PFSK-1 (cell line): Measurements from ENCODE around the gene TSKS.

Experiments
- FOXP2 ChIP-seq: optimal IDR thresholded peaks from 2 replicates; pipeline ENCODE3; 2011; ENCODE audit warnings: borderline replicate concordance, control low read depth, inconsistent platforms; ENCODE audit not compliant: insufficient read depth; ENCODE audit errors: extremely low read length, extremely low read depth
- POLR2AphosphoS5 ChIP-seq: IDR thresholded peaks from 2 replicates; pipeline ENCODE4 v1.6.1; 2012; ENCODE audit warnings: low read depth, mild to moderate bottlenecking, control low read depth, low read length, moderate library complexity
- REST ChIP-seq, 2 experiments: IDR thresholded peaks; 2 replicates each; pipeline versions ENCODE4 v1.6.1 to v1.8.0; 2011 to 2012; ENCODE audit warnings: low read depth in 2 of 2, low read length in 2 of 2, control low read depth in 1 of 2, inconsistent platforms in 1 of 2, mild to moderate bottlenecking in 1 of 2, moderate library complexity in 1 of 2; ENCODE audit not compliant: insufficient read depth in 1 of 2
- SIN3A ChIP-seq: IDR thresholded peaks from 2 replicates; pipeline ENCODE4 v1.6.1; 2012; ENCODE audit warnings: mild to moderate bottlenecking, low read length, moderate library complexity, borderline replicate concordance; ENCODE audit not compliant: insufficient read depth
- TAF1 ChIP-seq: IDR thresholded peaks from 2 replicates; pipeline ENCODE4 v1.6.1; 2012; ENCODE audit warnings: low read length, control low read depth, borderline replicate concordance; ENCODE audit not compliant: insufficient read depth

TSKS gene

GRCh38 chr19:49798574-49798973 lies 35.5 kb upstream of the TSKS start:
- TF ChIP-seq REST (IDR thresholded peaks at IDR 0.05; ENCODE audit: insufficient read depth in 1 of 2, low read depth in 2 of 2, low read length in 2 of 2): no peak

GRCh38 chr19:49795615-49796014 lies 32.5 kb upstream of the TSKS start:
- TF ChIP-seq FOXP2 (no peak), SIN3A (no peak), REST (IDR thresholded peaks at IDR 0.05; ENCODE audit: insufficient read depth in 1 of 2, low read depth in 2 of 2, low read length in 2 of 2) (no peak), TAF1 (no peak), POLR2AphosphoS5 (no peak)

- no peak for TF ChIP-seq POLR2AphosphoS5
- no peak for TF ChIP-seq SIN3A
- TF ChIP-seq REST (IDR thresholded peaks at IDR 0.05; ENCODE audit: insufficient read depth in 1 of 2, low read depth in 2 of 2, low read length in 2 of 2): no peak
- no peak for TF ChIP-seq TAF1
- no peak for TF ChIP-seq FOXP2
These were observed 30.4 kb upstream of the TSKS start for GRCh38 chr19:49793561-49793840.

GRCh38 chr19:49792829-49793560 lies 29.9 kb upstream of the TSKS start:
- no peak for TF ChIP-seq FOXP2
- no peak for TF ChIP-seq POLR2AphosphoS5
- TF ChIP-seq REST (IDR thresholded peaks at IDR 0.05; ENCODE audit: insufficient read depth in 1 of 2, low read depth in 2 of 2, low read length in 2 of 2): no peak
- no peak for TF ChIP-seq SIN3A
- no peak for TF ChIP-seq TAF1

- TF ChIP-seq TAF1 (no peak), FOXP2 (no peak), SIN3A (no peak), REST (IDR thresholded peaks at IDR 0.05; ENCODE audit: insufficient read depth in 1 of 2, low read depth in 2 of 2, low read length in 2 of 2) (no peak), POLR2AphosphoS5 (no peak)
These were observed 28.8 kb upstream of the TSKS start for GRCh38 chr19:49791776-49792445.
